GM19025 (cell line): Measurements from ENCODE around the gene PPP1R15B.
"Not testable (repeated sequence)": the region's sequence is repeated elsewhere in the genome, so short reads cannot be mapped to it uniquely, and the experiment has no call there.

Source experiments
- ATAC-seq: cut with Tn5 transposase; IDR thresholded peaks from one replicate; pipeline ENCODE4 v1.9.1; 2021; ENCODE audit warnings: mild to moderate bottlenecking, low read depth, moderate library complexity; ENCODE audit not compliant: unreplicated experiment

PPP1R15B gene

GRCh38 chr1:204422061-204422705 is 10.6 kb upstream of the PPP1R15B start:
- not testable (repeated sequence) for ATAC-seq

DNA sequence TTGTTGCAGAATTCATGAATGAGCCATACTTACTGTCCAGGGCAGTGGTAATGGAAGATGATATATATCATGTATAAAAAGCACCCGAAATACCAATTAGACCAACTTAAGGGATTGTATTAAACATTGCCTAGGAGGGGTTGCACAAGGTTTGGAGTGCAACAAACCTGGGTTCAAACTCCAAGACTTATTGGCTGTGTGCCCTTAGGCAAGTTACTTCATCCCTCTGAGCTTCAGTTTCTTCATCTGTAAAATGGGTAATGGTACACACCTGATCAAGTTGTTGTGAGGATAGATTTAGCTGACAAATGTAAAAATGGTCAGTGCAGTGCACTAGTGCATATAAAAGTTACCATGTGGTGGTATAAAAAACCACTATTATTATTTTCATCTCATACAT is 9.8 kb upstream of the PPP1R15B start:
- no peak for ATAC-seq

- ATAC-seq, result no peak
These were observed 8.7 kb upstream of the PPP1R15B start for GRCh38 chr1:204420039-204421004.

- ATAC-seq, result no peak
These were observed 7.4 kb upstream of the PPP1R15B start for GRCh38 chr1:204419064-204419403.

DNA sequence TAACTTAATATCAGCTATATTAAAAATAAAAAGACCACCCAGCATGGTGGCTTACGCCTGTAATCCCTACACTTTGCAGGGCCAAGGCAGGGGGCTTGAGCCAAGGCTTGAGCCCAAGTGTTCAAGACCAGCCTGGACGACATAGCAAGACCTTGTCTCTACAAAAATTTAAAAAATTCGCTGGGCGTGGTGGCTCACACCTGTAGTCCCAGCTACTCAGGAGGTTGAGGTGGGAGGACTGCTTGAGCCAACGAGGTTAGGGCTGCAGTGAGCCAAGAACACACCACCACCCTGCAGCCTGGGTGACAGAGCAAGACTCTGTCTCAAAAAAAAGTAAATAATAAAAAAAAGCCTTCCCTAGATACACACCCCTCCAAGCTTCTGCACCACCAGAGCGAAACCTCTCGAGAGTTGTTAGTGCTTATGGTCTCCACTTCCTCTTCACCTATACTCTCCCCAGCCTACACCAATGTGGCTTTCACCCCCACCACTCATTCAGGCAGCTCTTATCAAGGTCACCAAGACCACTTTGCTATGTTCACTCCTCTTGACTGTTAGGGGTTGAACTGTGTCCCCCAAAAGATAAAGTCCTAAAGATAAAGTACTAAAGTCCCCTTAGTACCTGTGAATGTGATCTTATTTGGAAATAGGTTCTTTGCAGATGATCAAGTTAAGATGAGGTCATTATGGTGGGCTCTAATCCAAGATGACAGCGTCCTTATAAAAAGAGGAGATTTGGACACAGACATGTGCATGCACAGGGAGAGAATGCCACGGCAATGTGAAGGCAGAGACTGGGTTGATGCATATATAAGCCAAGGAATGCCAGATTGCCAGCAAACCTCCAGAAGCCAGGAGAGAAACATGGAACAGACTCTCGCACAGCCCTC is 6.8 kb upstream of the PPP1R15B start:
- no peak for ATAC-seq

DNA sequence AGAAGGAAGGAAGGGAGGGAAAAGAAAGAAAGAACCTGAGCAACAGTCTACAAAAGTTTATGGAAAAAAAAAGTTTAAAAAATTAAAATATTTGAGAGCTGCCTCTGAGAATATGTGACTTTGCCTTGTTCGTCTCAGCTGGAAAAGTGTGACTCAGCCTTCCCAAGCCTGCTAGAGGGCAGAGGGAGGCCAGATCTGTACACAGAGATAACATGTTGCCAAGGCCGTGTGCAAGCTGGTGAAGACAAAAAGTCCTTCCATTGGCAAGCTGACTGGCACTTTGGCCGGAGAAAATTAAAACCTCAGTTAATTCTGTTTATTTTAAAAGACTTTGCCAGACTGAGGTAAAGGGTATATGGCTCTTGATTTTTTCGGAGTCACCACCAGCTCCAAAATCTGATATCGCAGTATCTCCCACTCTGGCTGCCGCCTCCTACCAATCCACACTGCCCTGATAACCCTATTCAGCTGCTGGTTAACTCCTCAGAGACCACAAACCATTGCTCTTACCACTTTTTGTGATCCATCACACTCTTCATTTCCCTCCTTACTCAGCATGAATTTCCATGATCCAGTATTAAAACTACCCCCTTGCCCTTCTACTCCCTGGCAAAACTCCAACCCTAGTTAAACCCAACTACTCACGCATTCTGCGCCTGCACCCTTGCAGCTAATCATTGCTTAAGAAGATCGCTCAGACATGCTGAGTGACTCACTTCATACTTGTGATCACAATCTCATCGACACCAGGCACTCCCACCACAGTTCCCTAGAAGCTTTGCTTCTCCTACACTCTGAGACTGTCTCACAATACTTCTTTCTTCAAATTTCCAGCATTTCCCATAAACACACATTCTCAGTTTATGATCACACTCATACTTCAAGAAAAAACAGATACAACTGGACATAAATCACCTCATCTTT is 5.7 kb upstream of the PPP1R15B start:
- no peak for ATAC-seq

GRCh38 chr1:204416589-204417073 is 5.0 kb upstream of the PPP1R15B start:
- no peak for ATAC-seq

DNA sequence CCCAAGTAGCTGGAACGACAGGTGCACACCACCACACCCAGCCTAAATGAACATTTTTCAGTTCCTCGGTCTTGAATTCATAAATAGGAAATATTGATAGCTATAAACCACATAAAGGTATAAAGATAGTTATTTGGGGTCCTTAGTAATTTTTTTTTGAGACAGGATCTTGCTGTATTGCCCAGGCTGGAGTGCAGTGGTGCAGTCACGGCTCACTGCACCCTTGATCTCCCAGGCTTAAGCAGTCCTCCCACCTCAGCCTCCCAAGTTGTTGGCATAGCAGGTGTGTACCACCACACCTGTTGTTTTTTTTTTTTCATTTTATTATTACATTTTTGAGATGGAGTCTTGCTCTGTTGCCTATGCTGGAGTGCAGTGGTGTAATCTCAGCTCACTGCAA is 3.7 kb upstream of the PPP1R15B start:
- ATAC-seq, result no peak

DNA sequence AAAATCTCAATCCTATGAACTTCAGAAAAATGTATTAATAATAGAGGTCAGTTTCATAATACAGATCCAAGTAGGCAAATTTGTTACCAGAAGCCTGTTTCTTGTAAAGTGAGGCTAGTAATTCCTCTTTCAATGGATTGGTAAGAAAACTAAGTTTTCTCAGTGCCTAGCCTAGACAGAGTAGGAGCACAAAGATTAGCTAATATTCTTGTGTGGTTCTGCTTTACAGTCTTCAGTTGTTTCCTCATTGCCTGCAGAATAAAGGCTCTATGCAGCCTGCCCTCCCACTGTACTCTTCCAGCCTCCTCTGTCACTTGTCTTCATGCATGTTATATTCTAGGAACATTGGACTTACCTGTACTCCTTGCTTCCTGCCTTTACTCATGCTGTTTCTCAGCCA is 2.4 kb upstream of the PPP1R15B start:
- no peak for ATAC-seq

DNA sequence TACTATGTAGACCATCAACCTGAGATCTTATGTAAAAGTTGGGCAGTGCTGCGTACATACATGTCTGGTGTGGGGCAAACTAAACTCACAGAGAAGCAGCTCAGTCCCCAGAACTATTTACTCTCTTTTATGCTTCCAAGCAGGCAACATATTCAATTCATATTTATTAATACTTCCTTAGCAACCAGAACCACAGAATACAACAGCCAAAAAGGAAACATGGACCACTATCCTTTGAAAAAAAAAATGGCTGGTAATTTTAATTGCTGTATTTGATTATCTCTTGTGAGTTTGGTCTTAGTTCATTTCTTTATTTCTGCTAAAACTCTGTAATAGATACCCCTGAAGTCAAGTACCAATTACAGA is 1.5 kb upstream of the PPP1R15B start:
- no peak for ATAC-seq

GRCh38 chr1:204410688-204411450 is 748 bp downstream of the PPP1R15B start:
- peak; percentile 13 for ATAC-seq

- no peak for ATAC-seq
These were observed 1.6 kb downstream of the PPP1R15B start for GRCh38 chr1:204409836-204410687.

DNA sequence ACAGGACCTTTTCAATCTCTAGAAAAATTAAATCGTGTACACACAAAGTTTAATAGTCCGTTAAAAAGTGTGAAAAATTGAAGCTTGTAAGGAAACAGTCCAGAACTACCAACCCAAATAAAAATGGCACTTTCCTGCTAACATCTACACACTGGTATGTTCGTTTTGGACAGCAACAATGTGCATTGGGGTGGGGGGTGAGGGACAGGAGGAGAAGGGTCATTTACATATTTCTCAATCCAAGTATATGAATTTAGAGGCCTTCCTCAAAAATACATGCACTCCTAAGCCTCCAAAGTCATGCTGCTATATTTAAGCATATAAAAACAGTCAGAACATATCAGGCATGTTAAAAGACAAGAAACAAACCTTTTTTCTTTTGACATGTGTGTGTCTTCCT is 2.5 kb downstream of the PPP1R15B start:
- no peak for ATAC-seq

DNA sequence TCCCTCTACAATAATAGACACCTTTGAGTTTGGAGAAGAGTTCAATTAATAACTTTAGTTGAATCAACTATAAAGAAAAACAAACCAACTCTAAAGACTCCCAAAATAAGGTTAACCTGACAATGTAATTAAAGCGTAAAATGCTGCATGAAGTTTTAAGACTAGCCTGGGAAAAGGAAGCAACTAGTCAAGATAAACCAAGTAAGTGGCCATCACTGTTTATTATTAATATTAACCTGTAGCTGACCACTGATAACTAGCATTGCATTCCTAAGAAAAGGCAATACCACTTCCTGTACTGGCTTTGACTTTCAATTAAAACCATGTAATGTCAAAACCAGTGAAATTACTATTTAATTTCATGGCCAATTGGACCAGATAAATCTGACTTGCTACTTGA is 3.0 kb downstream of the PPP1R15B start:
- ATAC-seq, result no peak

DNA sequence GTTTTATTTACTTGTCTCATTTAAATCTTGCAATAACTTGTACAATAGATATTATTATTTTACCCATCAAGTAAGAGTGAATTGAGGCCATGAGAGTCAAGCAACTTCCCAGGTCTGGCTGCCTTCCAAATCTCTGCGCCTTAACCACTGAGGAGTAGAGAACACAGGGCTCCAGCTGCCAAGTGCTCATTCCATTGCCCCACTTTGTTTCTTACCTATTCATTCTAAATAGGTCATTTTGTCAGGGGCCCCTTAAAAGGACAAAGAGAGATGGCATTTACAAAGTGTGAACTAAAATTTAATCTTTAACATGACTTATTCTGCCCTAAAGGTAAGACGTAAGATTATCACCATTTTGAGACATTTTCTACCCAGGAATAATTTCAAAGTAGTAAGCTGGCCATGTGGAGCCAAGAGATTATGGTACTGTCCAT is 3.5 kb downstream of the PPP1R15B start:
- ATAC-seq, result no peak

GRCh38 chr1:204407295-204407971 is 4.2 kb downstream of the PPP1R15B start:
- ATAC-seq, result no peak

- no peak for ATAC-seq
These were observed 5.0 kb downstream of the PPP1R15B start for GRCh38 chr1:204406621-204407020.

- no peak for ATAC-seq
These were observed 5.6 kb downstream of the PPP1R15B start for GRCh38 chr1:204405988-204406387.
